Measurements from ENCODE around the gene C16orf86.

DNA sequence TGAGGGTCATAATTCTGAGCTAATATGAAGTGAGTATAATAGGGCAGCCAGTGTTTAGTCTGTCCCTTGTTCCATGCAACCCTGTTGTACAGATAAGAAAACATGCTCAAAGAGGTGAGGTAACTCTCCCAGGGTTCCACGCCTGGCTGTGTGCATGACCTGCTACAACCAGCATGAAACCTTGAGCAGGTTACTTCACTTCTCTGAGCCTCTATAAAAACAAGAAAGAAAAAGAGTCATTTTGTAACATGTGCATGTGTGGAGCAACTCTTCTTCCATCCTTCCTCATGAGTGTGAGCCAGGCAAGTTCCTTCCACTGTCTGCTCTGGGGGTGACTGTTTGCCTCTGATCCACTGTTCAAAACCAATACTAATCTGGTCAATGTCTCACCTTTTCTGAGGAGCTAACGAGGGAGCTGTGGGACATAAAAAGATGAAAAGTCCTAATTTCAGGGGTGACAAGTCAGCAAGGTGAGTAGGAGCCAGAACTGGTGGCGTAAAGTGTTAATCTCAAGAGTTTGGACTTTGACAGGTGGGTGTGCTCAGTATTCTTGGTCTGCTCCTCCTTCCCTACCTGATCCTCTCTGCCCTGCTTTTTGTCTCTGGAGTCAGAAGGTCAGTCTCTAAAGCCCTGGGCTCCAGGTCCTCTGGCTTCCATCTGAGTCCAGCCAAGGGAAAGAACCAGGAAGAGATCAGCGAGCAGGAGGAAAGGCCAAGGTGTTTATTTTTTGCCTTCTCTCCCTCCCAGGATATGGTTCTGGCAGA is 31.0 kb downstream of the C16orf86 start:
- TF ChIP-seq POLR2A (IDR thresholded peaks at IDR 0.05): no peak
- TF ChIP-seq, protein P1, sequence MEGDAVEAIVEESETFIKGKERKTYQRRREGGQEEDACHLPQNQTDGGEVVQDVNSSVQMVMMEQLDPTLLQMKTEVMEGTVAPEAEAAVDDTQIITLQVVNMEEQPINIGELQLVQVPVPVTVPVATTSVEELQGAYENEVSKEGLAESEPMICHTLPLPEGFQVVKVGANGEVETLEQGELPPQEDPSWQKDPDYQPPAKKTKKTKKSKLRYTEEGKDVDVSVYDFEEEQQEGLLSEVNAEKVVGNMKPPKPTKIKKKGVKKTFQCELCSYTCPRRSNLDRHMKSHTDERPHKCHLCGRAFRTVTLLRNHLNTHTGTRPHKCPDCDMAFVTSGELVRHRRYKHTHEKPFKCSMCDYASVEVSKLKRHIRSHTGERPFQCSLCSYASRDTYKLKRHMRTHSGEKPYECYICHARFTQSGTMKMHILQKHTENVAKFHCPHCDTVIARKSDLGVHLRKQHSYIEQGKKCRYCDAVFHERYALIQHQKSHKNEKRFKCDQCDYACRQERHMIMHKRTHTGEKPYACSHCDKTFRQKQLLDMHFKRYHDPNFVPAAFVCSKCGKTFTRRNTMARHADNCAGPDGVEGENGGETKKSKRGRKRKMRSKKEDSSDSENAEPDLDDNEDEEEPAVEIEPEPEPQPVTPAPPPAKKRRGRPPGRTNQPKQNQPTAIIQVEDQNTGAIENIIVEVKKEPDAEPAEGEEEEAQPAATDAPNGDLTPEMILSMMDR (IDR thresholded peaks at IDR 0.05): no peak
- TF ChIP-seq EP300 (IDR thresholded peaks at IDR 0.05): no peak

Measured in stomach (tissue), 4 donors.